Measurements from ENCODE around the gene PHACTR1.
A peak's percentile ranks its signal among the peaks of the same experiment; 100 is the strongest.
"Not testable (repeated sequence)": the region's sequence is repeated elsewhere in the genome, so short reads cannot be mapped to it uniquely, and the experiment has no call there.

Gene PHACTR1

GRCh38 chr6:13307508-13307995 lies 591.0 kb downstream of the PHACTR1 start:
- no peak for DNase-seq (ENCODE audit: low read depth in 2 of 2)

DNA sequence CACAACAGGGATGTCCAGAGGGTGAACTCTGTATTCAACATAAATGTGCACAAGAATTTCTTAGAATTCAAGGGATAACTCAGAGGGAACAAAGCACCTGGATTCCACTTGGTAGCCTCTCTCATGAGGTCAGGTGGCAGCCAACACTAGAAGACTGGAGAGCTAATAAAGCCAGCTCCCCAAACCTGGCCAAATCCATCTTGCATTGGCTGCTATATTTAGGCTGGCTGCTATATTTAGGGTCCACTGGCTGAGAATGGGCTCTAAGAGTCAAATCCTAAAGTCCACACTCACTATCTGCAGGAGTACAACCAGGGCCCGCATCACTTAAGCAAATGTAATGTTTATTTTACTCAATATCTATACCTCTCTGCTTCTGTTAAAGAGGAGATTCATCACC lies 591.8 kb downstream of the PHACTR1 start:
- no peak for DNase-seq (ENCODE audit: low read depth in 2 of 2)

GRCh38 chr6:13311155-13311554 lies 594.6 kb downstream of the PHACTR1 start:
- no peak for DNase-seq (ENCODE audit: low read depth in 2 of 2)

DNA sequence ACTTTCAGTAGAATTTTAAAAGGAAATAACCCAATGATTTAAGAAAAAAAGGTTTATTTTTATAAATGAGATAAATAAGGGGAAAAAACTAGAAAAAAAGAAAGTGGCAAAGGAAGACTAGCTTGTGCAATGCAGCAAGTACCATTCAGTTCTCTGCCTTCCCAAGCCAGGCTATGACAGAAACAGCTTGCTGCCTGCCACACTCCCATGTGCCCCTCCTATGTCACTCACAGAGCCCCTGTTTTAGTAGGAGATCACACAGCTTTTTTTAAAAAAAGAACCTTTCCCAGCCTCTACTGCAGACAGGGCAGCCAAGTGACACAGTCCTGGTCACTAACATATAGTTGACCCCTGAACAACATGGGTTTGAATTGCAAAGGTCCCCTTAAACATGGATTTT lies 598.2 kb downstream of the PHACTR1 start:
- DNase-seq (ENCODE audit: low read depth in 2 of 2) = no peak

- no peak for DNase-seq (ENCODE audit: low read depth in 2 of 2)
Observed at GRCh38 chr6:13315896-13316295, 599.3 kb downstream of the PHACTR1 start.

DNA sequence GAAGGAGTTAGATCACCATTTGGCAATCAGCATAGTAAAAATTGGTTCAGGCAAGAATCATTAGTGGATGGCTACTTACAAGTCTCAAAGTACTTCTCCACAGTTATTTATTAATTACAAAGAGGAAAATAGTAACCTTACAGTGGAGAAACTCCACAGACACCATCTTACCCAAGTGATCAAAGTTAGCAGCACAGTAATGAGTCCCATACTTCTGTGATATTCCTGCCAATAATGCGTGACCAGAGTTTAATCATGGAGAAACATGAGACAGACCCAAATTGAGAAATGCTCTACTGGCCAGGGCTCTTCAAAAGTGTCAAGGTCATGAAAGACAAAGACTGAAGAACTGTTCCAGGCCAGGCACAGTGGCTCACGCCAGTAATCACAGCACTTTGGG lies 602.3 kb downstream of the PHACTR1 start:
- DNase-seq (ENCODE audit: low read depth in 2 of 2) = no peak

DNA sequence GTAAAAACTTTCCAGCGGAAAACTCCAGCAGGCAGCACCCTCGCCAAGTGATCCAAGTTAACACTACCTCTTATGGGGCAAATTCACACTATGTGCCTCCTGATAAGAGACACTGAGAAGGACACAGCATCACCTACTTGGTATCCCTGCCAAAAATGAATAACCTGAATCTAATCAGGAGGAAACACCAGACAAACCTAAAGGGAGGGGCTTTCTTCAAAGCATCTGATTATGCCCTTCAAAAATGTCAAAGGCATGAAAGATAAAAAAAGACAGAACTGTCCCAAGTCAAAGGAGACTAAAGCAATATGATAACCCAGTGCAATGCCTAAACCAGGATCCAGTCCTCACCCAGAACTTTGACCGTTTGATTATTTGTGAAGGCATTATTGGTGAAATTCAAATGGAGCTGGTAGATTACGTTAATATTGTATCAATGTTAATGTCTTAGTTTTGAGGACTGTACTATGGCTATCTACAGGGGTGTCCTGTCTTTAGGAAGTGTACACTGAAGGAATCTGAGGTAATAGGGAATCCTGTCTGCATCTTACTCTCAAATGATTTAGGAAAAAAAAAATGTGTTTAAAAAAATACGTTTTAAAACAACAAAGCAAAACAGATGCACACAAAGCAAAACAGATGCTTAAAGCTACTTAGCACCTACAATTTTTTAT lies 603.5 kb downstream of the PHACTR1 start:
- DNase-seq (ENCODE audit: low read depth in 2 of 2) = no peak

GRCh38 chr6:13326031-13326586 lies 609.5 kb downstream of the PHACTR1 start:
- DNase-seq (ENCODE audit: low read depth in 2 of 2) = not testable (repeated sequence)

DNA sequence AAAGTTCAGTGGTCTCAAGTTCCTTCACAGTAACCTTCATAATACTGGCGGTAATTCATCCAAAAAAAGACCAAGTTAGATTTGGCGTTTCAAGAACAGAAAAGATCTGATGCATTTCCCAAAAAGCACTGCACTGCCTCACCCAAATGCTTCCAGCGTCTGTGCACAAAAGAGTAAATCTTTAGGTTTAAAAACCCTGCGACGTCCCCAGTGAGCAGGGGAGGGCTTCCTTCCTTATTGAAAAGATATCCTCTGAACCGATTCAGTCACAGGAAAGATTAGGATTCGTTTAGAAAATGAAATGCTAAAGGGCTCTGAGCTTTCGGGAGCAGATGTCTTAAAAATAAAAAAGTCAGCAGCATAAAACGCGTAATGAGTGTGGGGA lies 611.1 kb downstream of the PHACTR1 start:
- DNase-seq (ENCODE audit: low read depth in 2 of 2) = no peak

GRCh38 chr6:13328076-13328874 lies 611.7 kb downstream of the PHACTR1 start, which contains the start of gene TBC1D7:
Gene TBC1D7, minus strand, starts transcription at chr6:13328537. Its CDS starts 1,639 bp downstream, at chr6:13326898.
- DNase-seq (ENCODE audit: low read depth in 2 of 2) = peak; percentile 85 to 86

DNA sequence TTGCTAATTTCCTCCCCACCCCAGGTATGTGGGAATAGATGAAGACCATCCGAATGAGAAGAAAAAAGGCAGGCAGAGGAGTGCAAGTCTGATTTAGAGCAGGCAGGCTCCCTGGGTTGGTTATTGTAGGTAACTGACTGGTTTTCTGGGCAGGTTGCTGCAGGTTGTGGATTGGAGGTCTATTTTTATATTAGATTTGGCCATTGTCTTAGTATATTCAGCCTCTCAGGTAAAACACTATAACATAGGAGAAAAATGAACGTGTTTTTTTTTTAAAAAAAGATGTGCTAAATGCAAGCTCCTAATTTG lies 612.3 kb downstream of the PHACTR1 start:
- DNase-seq (ENCODE audit: low read depth in 2 of 2) = no peak

GRCh38 chr6:13331516-13332348 lies 615.2 kb downstream of the PHACTR1 start:
- no peak for DNase-seq (ENCODE audit: low read depth in 2 of 2)

DNA sequence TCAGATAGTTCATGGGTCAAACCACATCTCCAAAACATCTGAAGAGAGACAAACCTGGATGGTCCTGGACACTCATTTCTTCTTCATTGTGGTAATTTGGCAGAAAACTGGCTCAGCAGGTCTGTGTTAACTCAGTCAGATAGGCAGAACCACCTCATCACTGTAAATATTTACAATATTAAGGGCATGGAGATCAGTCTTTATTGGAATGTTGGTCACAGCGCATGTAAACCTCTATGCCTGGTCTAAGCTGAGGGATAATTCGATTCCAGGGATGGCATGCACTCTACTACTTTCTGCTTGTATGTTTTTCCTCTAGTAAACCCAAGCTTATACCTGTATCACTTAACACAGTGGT lies 615.8 kb downstream of the PHACTR1 start:
- DNase-seq (ENCODE audit: low read depth in 2 of 2) = no peak

GRCh38 chr6:13334953-13335352 lies 618.4 kb downstream of the PHACTR1 start:
- no peak for DNase-seq (ENCODE audit: low read depth in 2 of 2)

DNA sequence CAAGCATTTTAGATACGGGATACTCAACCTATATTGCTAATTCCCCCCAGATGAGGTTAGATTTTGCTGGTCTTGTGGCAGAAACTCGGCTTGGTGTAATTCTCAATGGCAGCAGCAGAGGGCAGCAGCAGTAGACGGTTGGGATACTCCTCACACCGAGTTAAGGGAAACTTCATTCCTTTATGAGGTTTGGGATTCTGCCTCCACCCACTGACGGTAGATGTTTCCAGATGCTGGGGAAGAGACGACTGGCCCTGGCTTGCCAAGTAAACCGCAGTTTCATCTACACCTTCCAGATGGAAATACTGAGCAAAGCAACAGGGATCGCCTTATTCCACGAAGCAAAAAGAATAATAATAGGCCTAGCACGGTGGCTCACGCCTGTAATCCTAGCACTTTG lies 620.0 kb downstream of the PHACTR1 start:
- DNase-seq (ENCODE audit: low read depth in 2 of 2) = peak; percentile 43 to 56

- no peak for DNase-seq (ENCODE audit: low read depth in 2 of 2)
Observed at GRCh38 chr6:13338038-13338437, 621.5 kb downstream of the PHACTR1 start.
